HG02798 (cell line): ENCODE measurements around the gene MRTFA.
"Not testable (repeated sequence)": the region's sequence is repeated elsewhere in the genome, so short reads cannot be mapped to it uniquely, and the experiment has no call there.

Source experiments
- ATAC-seq: cut with Tn5 transposase; IDR thresholded peaks from one replicate; pipeline ENCODE4 v1.9.1; 2021; ENCODE audit warnings: mild to moderate bottlenecking; ENCODE audit not compliant: unreplicated experiment, poor library complexity

The MRTFA gene

DNA sequence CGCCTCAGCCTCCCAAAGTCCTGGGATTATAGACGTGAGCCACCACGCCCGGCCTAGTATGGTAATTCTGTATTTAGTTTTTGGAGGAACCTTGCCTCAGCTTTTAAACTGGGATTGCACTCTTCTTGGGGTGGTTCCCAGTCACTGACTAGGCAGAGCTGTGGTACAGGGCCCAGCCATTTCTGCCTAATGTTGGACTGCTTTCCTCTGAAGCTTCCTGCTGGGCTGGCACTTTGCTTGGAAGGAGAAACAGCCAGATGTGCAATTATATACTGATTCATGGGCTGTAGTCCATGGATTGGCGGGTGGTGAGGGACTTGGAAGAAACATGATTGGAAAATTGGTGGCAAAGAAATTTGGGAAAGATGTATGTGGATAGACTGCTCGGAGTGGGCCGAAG, 25.2 kb upstream of the MRTFA start:
- no peak for ATAC-seq

DNA sequence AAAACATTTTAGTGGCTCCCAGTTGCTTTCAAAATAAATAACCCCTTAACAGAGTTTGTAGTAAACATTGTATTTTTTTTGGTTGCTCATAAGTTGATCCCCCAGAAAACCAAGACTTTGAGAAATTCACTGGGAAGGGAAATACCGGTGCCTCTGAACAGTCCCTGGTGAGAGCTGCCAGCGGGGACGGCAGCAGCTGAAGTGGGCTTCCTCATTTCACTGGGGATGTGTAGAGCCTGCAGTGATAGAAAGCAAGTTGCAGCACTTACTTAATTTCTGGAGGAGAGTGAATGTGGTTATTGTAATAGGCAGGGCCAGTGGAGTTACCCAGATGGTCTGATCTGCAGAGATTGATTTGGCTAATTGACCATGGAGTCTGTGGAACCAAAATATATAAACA, 24.2 kb upstream of the MRTFA start:
- ATAC-seq = no peak

DNA sequence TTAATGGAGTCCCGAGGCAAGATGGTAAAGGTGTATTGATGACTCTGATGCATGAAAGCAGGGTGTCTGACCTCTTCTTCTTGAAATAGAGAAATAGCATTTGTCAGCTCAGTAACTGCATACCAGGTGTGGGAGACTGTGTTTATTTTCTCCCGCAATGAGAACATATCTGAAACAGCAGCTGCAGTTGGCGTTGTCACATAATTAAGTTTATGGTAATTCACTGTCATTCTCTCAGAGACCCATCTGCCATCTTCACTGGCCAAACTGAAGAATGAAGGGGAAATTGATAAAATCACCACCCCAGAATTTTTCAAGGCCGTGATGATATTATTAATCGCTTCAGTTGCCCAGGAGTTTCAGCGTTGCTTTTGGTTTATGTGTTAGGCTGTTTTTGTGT, 22.6 kb upstream of the MRTFA start:
- no peak for ATAC-seq

DNA sequence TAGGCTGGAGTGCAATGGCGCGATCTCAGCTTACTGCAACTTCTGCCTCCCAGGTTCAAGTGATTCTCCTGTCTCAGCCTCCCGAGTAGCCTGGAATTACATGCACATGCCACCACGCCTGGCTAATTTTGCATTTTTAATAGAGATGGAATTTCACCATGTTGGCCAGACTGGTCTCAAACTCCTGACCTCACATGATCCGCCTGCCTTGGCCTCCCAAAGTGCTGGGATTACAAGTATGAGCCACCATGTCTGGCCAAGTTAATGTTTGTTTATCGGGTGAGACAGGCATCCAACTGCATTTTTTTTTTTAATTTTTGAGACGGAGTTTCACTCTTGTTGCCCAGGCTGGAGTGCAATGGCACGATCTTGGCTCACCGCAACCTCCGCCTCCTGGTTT, 20.1 kb upstream of the MRTFA start:
- not testable (repeated sequence) for ATAC-seq

DNA sequence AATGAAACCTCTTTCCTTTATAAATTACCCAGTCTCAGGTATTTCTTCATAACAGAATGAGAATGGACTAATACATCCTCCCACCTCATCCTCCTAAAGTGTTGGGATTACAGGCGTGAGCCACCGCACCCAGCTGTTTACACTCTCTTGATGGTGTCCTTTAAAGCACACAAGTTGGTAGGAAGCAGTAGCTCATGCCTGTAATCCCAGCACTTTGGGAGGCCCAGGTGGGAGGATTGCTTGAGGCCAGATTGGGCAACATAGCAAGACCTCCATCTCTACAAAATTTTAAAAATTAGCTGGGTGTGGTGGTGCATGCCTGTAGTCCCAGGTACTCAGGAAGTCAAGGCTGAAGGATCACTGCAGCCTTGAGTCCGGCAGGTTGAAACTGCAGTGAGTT, 19.4 kb upstream of the MRTFA start:
- ATAC-seq = not testable (repeated sequence)

DNA sequence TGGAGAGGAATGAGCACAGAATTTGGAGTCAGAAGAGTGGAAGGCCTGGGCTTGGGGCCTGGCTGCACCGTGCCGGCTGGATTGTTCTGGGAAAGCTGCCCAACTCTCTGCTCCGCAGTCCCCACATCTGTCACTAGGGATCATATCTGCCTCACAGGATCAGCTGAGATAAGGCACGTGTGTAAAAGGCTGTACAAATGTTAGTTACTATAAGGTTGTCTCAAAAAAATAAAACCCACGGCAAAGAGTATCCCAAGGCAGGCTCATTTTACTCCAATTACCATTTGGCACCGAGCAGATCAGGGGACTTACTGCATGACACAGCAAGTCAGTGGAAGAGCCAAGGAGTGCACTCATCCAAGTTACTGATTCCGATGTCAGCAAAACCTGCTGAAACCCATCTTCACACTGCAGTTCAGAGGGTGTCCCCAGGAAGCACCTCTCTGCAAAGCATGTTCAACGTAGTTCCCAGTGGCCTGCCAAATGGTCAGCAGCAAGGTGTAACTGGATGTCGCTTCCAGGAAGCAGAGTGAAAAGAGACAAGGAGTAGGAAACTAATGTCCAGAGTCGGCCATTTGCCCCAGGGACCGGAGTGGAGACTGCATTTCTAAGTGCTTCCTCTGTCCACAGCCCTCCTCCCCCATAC, 18.1 kb upstream of the MRTFA start:
- no peak for ATAC-seq

DNA sequence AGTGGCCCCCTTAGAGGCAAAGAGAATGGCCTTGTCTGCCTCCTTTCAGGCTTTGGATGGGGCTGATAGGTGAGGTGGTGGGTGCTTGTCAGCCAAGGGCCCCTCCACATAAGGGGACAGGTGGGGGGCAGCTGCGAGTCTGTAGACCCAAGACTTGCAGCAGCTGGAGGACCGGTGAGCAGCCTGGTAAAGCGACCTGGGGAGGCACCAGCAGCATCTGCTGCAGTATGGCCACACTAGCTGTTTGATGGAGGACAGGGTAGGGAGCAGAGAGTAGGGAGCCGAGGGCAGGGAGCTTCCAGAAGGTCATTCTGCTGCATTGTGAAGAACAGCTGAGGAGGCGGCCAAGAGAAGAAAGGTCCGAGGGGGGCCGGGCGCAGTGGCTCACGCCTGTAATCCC, 16.8 kb upstream of the MRTFA start:
- ATAC-seq = no peak

DNA sequence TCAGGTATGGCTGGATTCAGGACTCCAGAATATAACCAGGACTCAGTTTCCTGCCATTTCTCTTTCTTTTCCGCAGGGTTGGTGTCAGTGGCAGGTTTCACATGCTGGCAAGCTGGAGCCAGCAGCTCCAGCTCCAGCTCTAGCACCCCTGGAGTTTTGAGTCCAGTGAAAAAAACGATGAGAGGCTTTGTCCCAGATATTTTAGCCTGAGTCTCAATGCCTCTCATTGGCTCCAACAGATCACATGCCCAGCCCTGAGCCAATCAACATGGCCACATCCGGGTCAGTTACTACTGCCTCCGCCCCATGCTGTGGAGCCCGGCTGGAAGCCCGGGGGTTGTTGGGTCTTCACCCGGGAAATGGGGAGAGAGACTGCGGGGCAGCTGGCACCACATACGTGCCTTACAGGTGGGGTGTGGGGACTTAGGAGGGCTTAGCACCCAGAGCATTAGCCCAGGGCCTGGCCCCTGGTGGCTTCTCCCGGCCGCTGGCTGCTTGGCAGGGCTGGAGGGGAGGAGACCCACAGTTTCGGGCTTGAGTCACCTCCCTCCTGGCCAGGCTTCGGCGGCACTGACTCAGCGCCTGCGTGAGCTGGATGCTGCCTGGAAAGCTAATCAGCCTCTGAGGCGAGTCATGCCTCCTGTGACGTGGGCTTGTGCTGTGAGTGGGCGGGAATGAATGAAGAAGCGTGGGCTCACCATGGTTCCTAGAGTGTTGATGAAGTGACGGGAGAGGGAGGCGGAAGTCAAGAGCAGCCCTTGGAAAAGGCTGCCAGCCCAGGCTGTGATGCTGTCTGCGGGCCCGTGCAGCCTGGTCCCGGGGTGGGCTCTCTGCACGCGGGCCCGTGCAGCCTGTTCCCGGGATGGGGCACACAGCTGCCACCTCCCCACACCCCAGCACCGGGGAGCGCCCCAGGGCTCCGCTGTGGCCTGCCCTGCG, 15.3 kb upstream of the MRTFA start:
- peak; percentile 92 for ATAC-seq

DNA sequence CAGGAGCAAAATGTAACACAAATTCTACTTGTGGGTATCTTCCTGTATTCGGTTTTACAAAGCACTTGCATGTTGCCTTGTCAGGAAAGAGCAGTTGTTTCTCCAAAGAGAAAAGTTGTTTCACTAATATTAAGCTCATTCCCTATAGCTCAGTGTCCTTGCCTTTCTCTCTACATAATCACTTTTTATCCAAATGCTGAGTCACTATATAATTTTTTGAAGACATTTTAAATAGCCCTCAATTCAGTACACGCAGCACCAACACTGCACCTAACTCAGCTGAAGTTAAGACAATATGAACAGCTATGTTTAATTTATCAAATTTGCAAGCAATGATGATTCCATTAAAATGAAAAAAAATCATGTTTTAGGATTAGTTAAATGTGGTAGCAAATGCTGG, 14.5 kb upstream of the MRTFA start:
- ATAC-seq = no peak

DNA sequence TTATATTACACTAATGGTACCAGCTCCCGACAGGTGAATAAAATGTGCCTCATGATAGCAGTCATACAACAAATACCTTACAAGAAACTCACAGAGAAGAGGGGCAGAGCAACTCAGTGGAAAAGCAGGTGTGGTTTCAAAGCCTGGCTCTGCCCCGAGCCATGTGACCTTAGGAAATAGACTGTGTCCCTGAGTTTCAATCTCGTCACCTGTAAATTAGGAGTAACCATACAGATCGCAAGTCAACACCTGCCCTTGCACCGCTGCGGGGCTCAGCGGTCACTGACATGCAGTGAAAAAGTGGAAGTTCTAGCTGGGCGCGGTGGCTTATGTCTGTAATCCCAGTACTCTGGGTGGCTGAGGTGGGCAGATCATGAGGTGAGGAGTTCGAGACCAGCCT, 11.9 kb upstream of the MRTFA start:
- ATAC-seq = no peak

DNA sequence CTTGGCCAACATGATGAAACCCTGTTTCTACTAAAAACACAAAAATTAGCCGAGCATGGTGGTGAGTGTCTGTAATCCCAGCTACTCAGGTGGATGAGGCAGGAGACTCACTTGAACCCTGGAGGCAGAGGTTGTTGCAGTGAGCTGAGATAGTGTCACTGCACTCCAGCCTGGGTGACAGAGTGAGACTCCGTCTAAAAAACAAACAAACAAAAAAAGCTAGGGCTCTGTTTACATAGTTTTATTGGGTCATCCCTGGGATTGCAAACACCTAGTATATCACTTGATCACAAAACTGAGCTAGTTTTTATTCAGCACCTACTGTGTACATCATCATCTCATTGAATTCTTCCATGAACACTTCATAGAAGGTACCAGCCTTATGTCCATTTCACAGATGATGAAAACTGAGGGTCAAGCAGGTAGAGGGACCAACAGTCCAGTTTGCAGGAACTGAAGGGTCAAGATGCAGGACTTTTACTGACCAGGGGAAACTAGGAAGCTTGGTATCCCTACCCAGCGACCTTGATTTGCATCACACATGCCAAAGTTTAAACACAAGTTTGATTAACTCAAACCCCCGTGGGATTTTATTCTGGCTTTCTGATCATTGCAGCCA, 9.2 kb upstream of the MRTFA start:
- ATAC-seq = no peak

DNA sequence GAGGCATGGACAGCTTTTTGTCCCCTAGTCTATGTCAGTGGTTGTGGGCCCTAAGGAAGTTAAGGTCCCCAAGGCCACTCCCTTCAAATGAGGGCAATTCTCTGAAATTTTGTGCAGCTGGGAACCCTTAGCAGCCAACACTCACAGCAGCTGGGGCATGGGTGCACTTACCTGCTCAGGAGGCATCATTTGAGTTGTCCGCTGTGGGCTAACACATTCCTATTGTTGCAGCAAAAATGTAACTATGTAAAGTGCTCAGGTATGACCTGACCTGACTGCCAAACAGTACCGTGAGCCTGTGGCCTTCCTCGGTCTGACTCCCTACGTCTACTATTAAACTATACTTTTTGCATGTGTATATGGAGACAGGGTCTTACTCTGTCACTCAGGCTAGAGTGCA, 5.8 kb upstream of the MRTFA start:
- ATAC-seq = no peak

DNA sequence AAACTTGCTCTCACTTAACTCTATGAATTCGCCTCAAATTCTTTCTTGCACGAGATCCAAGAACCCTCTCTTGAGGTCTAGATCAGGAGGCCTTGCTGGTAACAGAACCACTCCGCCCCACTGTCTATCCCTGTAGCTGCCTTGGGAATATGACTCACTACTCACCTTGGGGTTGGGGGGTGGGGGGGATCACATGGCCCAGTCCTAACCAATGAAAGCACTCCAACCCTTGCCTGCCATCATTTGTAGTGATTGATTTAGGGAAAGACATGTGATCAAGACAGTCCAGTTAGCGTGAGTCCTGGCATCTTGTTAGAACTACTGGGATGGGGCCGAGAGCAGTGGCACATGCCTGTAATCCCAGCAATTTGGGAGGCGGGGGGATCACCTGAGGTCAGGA, 4.8 kb upstream of the MRTFA start:
- no peak for ATAC-seq

DNA sequence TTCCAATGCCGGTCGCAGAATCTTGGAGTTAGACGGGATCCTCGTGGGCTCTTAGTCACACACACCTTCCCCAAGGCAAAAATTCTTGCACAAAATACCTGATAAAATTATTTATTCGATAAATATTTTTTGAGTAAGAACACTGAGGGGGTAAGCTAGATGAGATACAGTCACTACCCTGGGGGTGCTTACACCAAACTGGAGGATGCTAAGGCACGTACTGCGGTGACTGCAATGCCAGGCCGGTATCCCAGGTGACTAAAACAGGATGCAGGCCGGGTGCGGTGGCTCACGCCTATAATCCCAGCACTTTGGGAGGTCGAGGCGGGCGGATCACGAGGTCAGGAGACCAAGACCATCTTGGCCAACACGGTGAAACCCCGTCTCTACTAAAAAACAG, 1.7 kb upstream of the MRTFA start:
- ATAC-seq = no peak

DNA sequence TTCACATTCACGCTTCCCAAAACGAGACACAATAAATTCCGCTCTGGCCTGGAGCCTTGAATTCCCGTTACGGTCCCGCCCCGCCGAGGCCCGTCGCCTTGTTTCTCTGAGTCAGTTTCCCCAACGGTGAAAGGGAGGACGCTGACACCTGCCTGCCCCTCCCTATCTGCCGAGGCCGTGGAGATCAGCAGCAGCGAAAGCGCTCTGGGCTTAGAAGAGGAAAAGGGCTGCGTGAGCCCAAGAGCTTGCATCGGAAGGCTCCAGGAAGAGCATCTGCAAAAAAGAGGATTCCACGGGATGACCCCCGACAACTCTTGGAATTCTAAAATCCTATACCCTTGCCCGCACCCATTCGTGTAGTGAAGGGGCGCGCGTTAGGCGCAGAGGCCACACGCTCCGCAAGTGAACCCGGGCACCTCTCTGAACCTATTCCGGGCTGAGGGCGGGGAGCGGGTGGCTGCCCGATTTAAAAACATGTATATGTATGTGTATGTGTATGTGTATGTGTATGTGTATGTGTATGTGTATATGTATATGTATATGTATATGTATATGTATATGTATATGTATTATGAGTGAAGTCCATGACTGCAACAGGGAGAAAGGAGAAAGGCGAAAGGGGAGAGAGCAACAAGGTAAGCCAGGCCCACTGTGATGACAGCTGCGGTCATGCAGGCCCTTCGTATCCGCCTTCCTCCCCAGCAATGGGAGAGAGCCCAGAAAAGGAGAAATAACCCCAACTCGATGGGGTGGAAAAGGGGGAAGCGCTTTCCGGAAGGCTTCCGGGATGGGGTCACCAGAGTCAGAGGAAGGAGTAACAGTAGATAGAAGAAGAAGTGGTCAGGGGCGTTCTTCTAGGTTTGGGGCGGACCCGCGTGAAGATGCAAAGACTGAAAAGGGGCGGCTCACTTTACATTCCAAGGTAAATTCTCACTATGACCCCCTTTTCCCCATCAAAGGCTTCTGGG, 948 bp upstream of the MRTFA start:
- no peak for ATAC-seq

DNA sequence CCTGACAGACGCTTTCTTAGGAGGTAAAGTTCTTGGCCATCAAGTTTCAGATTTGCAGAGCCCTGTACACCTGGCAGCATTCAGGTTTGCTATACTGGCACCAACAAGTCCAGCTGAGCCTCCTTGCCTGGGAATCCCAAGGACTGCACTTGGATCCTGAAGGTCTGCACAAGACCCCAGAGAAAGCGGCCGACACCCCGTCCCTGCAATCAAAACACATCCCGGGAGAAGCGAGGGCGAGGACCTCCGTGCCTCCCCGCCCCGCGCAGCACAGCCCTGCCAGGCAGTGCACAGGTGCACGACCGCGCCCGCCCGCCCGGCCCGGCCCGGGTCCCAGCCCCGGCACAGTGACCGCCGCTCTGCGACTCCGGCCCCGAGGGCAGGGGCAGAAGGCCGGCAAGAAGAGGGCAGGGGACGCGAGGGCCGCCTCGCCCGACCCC, 559 bp downstream of the MRTFA start:
- peak; percentile 13 for ATAC-seq

DNA sequence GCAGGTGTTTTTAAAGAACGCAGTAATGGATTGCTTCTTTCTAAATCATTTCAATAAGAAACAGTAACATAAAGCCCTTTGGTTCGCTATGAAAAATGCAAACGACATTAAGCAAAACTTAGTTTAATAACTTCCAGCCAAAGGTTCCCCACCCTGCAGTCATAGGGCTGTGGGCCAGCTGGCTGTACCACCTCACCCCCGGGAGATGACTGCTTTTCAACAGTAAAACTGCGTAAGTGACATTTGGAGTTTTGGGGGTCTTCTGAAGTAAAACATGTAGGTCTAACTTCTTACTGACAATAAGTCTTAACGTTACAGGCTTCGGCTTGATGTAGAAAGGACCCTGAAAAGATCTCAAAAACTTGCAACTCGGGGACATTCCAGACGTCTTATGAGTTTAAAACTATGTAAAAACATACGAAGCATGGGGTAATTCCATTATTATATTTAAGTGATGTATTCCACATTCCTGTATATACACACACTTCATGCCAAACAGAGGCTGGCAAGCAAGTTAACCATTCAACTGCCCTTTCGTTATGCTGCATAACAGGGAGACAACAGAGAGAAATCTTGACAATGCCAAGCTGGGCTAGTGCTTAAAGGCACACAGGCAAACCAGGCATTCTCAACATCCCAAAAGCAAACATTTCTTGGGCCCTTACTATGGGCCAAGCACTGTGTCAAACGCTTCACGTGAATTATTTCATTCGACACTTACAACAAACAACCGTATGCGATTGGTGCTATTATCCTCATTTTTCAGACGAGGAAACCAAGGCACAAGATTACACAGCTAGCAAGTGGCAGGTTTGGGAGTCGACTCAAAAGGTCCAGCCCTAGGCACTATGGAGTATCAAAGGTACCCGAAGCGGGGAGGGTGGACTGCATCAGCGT, 1.2 kb downstream of the MRTFA start:
- no peak for ATAC-seq

DNA sequence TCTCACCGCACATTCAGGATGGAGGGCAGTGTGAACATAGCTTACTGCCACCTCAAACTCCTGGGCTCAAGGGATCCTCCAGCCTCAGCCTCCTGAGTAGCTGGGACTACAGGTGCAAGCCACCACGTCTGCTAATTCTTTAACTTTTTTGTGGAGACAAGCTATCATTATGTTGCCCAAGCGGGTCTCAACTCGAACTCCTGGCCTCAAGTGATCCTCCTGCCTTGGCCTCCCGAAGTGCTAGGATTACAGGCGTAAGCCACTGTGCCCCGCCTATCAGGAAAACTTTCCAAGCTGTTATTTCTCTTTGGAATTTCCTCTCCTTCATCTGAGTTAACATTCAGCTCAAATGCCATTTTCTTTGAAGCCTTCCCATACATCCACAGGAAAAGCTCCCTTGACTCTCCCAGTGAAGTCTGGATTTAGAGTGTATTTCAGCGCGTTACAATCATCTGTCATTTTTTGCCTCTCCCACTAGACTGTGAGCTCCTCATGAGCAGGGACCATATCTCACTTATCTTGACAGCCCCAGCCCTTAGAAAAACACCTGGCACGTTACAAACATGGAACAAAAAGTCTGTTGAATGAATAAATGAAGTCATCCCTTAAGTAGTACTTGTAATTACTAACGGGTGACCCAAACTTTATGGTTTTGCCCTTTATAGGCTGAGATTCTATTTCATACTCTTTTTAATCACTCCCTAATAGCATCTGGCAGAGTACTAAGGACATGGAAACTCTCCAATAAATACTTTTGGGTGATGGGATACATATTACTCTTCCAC, 2.2 kb downstream of the MRTFA start:
- no peak for ATAC-seq
